ENCODE results near the gene ANKRD27.
"Not testable (repeated sequence)": the region's sequence is repeated elsewhere in the genome, so short reads cannot be mapped to it uniquely, and the experiment has no call there.

The ANKRD27 gene

DNA sequence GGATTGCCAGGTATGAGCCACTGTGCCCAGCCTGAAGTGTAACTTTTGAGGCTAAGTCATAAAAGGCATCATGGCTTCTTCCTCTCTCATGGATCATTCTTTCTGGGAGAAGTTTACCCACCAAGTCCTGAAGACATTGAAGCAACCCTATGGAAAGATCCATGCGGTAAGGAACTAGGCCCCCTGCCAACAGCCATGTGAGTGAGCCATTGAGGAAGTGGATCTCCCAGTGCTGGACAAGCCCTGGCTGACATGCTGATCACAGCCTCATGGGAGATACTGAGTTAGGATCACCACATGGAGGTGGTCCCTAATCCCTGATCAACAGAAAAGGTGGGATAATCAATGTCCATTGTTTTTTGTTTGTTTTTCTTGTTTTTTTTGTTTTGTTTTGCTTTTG is 13.3 kb upstream of the ANKRD27 start:
- DNase-seq (ENCODE audit: low spot score) = no peak

GRCh38 chr19:32687681-32688080 is 12.7 kb upstream of the ANKRD27 start:
- no peak for DNase-seq (ENCODE audit: low spot score)

DNA sequence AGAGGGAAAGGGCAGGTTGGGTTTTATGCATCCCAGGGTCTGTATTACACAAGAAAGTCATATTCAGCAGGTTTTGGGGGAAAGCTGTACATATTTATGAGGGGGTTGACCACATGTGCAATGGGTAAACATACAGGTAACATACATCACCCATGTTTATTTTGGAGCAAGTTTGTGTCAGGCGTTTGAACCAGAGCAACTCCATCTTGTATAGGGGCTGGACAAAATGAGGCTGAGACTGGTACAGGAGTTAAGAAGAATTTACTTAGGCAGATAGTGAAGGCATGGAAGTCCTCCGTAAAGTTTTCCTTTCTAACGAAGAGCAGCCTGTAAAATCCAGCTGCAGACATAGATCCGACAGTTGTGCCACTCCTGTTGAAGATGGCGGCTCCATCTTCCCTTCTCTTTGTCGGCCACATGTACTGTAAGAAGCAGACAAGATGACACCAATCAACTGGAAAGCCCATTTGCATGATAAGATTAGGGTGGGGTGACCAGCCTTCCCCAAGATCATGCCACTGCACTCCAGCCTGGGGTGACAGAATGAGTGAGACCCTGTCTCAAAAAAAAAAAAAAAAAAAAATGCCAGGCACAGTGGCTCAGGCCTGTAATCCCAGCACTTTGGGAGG is 12.0 kb upstream of the ANKRD27 start:
- no peak for DNase-seq (ENCODE audit: low spot score)

GRCh38 chr19:32682317-32682716 is 7.3 kb upstream of the ANKRD27 start:
- DNase-seq (ENCODE audit: low spot score) = no peak

- DNase-seq (ENCODE audit: low spot score) = no peak
These were observed 6.0 kb upstream of the ANKRD27 start for GRCh38 chr19:32680986-32681385.

DNA sequence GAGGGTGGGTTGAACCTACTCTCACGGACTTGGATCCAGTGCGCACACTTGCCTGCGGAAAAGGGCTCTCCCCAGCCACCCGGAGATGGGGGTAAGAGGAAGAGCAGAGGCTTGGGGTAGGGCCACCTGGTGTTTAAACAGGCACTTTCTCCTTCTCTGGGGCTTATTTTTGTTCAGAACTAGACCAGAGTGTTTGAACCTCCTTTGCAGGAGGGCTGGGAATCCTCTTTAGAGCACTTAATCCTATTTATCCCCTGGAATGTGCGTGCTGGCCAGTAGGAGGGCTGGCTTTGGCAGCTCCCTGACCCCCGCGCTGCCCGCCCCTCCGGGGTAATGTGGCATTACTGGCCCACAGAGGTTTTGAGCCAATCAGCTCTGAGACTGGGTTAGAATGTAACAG is 2.7 kb upstream of the ANKRD27 start:
- DNase-seq (ENCODE audit: low spot score) = no peak

DNA sequence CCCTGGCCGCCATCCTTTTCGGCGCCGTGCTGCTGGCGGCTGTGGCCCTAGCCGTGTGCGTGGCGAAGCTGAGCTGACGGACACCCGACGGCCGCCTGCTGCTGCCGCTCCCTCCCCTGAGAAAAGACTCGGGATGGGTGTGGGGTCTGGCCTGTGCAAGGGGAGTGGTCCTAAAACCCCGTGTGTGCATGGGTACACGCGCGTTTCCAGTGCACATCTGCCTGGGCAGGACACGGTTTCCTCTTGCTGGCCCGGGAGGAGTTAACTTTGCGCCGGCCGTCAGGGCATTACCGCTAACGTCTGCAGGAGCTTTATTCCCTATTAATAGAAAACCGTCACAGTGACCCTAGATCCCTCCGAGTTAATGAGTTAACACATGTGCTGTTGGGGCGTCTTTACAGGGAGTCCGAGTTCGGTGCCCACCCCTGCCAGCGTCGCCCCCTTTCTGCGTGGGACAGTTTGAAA is 1.9 kb upstream of the ANKRD27 start:
- DNase-seq (ENCODE audit: low spot score) = no peak

DNA sequence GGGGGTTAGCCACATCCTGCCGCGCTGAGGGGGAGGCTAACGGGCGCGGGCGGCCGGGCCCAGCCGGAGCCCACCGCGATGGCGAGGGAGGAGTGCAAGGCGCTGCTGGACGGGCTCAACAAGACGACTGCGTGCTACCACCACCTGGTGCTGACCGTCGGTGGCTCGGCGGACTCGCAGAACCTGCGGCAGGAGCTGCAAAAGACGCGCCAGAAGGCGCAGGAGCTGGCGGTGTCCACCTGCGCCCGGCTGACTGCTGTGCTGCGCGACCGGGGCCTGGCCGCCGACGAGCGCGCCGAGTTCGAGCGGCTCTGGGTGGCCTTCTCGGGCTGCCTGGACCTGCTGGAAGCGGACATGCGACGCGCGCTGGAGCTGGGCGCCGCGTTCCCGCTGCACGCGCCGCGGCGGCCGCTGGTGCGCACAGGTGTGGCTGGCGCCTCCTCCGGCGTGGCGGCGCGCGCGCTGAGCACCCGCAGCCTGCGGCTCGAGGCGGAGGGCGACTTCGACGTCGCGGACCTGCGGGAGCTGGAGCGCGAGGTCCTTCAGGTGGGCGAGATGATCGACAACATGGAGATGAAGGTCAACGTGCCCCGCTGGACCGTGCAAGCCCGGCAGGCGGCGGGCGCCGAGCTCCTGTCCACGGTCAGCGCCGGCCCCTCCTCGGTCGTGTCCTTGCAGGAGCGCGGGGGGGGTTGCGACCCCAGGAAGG is 1.4 kb upstream of the ANKRD27 start:
- no peak for DNase-seq (ENCODE audit: low spot score)

- DNase-seq (ENCODE audit: low spot score) = peak; percentile 88
These were observed 773 bp upstream of the ANKRD27 start, which contains the start of gene RGS9BP for GRCh38 chr19:32675720-32676185. Gene RGS9BP (plus strand): TSS chr19:32675848. CDS start chr19:32676264, 416 bp downstream.

- DNase-seq (ENCODE audit: low spot score) = peak; percentile 2
These were observed 638 bp downstream of the ANKRD27 start for GRCh38 chr19:32674153-32674930.

- no peak for DNase-seq (ENCODE audit: low spot score)
These were observed 1.4 kb downstream of the ANKRD27 start for GRCh38 chr19:32673573-32673972.

DNA sequence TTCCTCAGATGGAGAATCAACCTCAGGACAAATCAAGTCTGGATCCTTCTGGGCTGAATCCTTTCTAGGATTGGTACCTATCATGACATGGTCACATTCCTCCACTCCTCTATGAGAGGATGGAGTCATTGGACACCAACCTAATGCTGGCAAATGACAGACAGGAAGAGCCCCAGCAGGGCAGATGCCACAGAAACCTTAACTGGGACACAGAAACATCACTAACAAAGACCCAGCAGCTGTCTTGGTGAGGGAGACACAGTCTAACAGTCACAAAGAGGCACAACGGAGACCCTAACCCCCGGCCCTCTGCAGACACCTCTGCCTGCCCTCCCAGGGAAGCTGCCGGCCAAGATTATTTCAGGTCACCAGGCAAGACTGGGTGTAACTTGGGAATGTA is 2.1 kb downstream of the ANKRD27 start:
- no peak for DNase-seq (ENCODE audit: low spot score)

- no peak for DNase-seq (ENCODE audit: low spot score)
These were observed 2.9 kb downstream of the ANKRD27 start for GRCh38 chr19:32671883-32672593.

GRCh38 chr19:32669310-32669709 is 5.7 kb downstream of the ANKRD27 start:
- no peak for DNase-seq (ENCODE audit: low spot score)

GRCh38 chr19:32666084-32666483 is 8.9 kb downstream of the ANKRD27 start:
- no peak for DNase-seq (ENCODE audit: low spot score)

GRCh38 chr19:32662186-32662585 is 12.8 kb downstream of the ANKRD27 start:
- DNase-seq (ENCODE audit: low spot score) = no peak

GRCh38 chr19:32661318-32661717 is 13.7 kb downstream of the ANKRD27 start:
- DNase-seq (ENCODE audit: low spot score) = no peak

- no peak for DNase-seq (ENCODE audit: low spot score)
These were observed 16.5 kb downstream of the ANKRD27 start for GRCh38 chr19:32658527-32658926.

DNA sequence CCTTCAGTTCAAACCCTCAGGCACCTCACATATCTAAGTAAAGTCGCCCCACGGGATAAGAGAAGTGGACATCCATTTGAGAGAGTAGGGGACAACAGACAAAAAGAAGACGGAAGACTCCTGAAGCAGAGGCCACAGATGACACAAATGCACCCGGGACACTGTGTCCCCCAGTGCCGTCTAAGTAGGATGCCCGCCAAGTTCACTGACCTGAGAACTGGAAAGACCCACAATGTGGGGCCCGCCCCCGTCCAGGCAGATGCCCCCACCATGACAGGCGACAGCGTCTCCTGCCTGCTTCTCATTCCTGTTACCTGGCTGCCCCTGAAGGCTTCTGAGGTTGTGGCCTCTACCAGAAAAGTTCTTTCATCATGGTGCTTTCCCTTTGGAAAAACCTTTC is 16.9 kb downstream of the ANKRD27 start:
- DNase-seq (ENCODE audit: low spot score) = no peak

DNA sequence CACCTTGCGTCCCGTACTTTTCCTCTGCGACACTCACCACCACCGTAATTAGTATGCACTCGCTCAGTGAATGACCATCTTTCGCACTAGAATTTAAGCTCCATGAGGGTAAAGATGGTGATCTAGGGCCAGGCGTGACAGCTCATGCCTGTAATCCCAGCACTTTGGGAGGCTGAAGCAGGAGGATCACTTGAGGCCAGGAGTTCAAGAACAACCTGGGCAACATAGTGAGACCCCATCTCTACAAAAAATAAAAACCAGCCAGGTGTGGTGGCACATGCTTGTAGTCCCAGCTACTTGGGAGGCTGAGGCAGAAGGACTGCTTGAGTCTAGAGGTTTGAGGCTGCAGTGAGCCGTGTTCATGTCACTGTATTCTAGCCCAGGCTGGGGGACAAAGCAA is 18.6 kb downstream of the ANKRD27 start:
- DNase-seq (ENCODE audit: low spot score) = not testable (repeated sequence)

GRCh38 chr19:32653599-32653915 is 21.4 kb downstream of the ANKRD27 start:
- no peak for DNase-seq (ENCODE audit: low spot score)

GRCh38 chr19:32652894-32653598 is 21.9 kb downstream of the ANKRD27 start:
- peak; percentile 37 for DNase-seq (ENCODE audit: low spot score)
